Stimulated activated CD8-positive, alpha-beta memory T cell treated with anti-CD3 and anti-CD28 coated beads, Interleukin-7, amount 100 ng/mL, for 4 hours (primary cell): Measurements from ENCODE around the gene S1PR2.
"Not testable (repeated sequence)": the region's sequence is repeated elsewhere in the genome, so short reads cannot be mapped to it uniquely, and the experiment has no call there.

Source experiments
- DNase-seq, 2 donors: peaks; one replicate each; pipeline ENCODE4 v3.0.0-alpha.2; 2020; ENCODE audit warnings: low read depth in 2 of 2

S1PR2 gene

DNA sequence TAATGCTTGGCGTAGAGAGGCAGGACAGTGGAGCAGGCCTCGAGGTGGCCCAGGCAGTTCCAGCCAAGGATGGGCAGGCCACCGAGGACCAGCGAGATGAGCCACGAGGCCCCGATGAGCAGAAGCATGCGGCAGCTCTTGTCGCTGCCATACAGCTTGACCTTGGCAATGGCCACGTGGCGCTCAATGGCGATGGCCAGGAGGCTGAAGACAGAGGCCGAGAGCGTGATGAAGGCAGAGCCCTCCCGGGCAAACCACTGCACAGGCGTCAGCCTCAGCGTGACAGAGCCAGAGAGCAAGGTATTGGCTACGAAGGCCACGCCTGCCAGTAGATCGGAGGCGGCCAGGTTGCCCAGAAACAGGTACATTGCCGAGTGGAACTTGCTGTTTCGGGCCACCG is 6.8 kb downstream of the S1PR2 start:
- no peak for DNase-seq

DNA sequence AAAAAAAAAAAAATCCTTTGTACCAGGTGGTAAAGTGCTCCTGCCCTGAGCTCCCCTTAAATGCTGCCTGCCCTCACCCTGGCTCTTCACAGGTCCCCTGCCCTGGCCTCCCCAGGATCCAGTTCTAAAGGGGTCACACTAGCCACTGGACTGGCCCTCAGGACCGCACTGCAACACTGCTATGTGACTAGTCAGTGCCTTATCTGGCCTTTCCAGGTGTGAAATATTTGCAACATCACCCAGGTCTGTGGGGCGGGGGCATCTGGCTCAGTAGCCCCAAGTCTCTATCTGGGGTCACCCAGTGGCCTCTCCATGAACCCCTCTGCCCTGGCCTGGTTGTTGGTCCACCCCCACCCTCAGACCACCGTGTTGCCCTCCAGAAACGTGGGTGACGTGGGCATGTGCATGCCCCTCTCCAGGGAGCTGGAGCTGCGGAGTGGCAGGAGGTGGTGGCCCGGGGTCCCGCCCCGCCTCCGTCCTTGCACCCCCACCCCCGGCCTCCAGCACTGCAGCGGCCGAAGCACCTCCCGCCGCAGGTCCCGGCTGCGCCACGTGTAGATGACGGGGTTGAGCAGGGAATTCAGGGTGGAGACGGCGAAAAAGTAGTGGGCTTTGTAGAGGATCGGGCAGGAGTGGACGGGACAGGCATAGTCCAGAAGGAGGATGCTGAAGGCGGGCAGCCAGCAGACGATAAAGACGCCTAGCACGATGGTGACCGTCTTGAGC is 7.5 kb downstream of the S1PR2 start:
- DNase-seq: no peak

DNA sequence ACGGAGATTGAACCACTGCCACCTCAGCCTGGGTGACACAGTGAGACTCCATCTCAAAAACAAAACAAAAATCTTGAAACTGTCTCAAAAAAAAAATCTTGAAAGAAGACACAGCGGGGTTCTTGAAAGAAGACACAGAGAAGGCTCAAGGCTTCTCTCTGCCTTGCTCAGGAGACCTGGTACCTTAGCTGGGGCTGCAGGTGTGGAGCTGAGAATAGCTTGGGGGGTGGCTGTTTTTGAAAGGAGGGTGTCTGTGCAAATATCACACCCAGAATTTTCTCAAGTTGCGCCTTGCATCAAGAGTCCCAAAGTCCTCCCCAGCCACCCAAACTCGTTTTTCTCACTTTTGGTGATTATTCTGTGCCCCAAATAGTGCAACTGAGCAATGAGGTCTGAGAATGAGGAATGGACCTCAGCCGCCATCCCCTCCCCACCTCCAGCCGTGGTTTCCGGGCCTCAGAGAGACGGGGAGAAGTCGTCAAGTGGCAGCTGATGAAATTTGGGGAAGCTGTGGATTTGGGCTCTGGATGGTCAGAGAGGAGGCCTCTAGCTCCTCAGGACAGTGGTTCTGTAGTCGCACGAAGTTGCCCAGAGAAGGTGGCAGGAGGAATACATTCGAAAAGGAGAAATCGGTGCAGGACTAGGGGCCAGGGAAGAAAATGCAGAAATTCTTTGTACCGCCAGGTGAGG is 8.8 kb downstream of the S1PR2 start:
- DNase-seq: no peak

DNA sequence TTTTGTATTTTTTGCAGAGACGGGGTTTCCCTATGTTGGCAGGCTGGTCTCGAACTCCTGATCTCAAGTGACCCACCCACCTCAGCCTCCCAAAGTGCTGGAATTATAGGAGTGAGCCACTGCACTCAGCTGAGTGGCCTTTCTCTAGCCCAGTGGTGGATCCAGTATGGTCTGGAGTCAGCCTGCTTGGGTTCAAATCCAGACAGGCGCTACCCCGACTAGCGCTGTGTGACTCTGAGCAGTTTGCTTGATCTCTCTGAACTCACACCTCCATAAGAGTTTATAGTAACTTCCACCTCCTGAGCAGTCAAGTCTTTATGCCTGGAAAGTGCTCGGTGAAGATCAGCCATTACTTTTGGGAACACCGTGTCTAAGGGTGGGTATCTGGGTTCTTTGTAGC is 10.4 kb downstream of the S1PR2 start:
- DNase-seq: no peak

DNA sequence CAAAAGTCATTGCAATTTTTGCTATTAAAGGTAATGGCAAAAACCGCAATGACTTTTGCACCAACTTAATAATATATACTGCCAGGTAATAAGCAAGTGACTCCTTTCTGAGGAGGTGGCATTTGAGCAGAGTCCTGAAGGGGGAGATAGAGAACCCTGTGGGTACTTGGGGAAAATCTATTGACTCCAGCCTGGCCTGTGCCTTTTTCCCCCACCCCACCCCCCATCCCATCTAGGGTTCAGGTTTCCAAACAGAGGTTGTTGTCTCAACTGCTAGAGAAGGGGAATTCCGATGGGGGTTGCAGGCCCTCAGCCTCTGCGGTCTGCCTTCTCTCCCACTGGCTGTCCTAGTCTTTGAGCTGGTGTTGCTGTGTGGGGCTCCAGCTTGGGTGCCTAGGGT is 11.5 kb downstream of the S1PR2 start:
- peak in 1 of 2 donors; percentile 8 for DNase-seq

DNA sequence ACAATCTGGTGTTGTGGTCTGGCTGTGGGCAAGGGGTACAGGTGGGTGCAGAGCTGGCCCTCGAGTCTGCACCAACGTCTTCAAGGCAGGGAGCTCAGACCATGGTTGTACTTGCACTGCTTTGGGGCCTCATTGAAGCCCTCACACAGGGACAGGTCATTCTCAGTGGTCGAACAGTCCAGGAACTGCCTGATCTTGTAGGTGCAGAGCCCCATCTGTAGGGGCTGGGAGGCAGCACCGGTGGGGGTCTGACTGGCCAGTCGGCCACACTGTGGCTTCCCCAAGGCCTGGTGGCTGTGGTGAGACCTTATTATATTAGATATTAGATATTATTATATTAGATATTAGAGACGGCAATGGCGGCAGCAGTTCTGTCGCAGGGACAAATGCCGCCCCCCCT is 14.0 kb downstream of the S1PR2 start:
- DNase-seq: no peak

DNA sequence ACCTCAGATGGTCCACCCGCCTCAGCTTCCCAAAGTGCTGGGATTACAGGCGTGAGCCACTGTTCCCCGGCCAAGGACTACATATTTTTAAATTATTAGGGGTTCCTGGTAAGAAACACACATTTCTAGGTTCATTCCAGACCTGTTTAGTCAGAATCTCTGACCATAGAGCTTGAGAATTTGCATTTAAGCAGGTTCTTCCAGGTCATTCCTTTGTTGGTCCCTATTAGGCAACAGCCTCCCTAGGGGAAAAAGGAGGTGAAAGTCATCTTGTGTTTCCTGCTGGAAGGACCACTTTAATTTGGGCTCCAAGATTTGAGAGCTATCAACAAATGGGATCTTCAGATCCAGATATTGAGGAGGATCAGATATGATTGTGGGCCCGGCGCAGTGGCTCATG is 16.3 kb downstream of the S1PR2 start:
- DNase-seq: no peak

DNA sequence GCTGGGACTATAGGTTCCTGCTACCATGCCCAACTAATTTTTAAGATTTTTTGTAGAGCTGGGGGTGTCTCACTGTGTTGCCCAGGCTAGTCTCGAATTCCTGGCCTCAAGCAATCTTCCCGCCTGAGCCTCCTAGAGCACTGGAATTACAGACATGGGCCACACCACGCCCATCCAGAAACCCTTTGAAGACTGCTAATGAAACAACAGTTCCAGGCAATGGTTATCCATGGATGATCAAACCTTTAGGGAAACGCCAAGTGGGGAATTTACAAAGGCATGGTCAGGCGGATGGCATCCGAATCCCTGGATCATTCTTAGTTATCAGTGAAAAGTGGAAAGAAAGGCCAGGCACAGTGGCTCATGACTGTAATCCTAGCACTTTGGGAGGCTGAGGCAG is 19.4 kb downstream of the S1PR2 start:
- DNase-seq: no peak

DNA sequence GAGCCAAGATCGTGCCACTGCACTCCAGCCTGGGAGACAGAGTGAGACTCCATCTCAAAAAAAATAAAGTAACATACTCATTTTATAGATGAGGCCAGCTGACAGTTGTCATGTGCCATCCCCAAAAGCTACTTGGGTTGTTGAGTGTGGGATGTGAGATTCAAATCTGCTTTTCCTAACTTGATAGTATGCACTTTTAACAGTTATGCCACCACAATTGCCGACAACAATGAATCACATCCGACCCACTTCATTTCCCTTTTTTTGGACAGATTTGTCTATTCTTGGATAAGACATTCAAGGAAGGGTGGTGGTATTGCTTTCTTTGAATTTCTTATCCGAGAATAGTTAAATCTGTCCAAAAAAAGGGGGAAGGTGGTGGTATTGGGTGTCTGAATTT is 20.1 kb downstream of the S1PR2 start:
- DNase-seq: no peak

DNA sequence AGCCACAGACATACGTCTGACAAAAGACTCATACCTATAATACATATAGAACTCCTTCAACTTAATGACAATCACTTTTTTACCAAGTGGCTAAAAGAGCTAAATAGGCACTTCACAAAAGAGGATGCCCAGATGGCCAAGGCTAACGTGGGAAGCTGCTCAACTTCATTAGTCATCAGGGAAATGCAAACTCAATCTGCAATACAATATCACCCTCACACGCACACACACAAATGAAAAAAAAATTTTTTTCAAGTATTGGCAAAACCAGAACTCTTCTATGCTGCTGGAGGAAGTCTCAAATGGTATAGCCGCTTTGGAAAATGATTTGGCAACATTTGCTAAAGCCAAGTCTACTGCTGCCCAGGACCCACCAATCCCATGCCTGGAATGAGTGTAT is 21.8 kb downstream of the S1PR2 start:
- DNase-seq: no peak

DNA sequence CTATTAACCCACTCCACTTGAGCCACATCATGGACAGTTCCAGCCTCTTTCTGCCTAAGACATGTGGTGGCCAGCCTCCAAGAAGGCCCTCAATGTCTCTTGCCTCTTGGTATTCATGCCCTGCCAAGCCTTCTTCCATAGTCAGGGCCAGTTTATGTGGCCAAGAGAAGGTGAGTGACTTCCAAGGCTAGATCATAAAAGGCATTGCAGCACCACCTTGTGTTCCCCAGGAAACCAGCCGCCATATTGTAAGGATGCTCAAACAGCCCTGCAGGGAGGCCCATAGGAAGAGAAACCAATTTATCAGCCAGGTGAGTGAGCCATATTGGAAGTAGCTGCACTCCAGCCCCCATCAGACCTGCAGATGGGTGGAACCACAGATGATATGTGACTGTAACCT is 24.1 kb downstream of the S1PR2 start:
- DNase-seq: no peak

DNA sequence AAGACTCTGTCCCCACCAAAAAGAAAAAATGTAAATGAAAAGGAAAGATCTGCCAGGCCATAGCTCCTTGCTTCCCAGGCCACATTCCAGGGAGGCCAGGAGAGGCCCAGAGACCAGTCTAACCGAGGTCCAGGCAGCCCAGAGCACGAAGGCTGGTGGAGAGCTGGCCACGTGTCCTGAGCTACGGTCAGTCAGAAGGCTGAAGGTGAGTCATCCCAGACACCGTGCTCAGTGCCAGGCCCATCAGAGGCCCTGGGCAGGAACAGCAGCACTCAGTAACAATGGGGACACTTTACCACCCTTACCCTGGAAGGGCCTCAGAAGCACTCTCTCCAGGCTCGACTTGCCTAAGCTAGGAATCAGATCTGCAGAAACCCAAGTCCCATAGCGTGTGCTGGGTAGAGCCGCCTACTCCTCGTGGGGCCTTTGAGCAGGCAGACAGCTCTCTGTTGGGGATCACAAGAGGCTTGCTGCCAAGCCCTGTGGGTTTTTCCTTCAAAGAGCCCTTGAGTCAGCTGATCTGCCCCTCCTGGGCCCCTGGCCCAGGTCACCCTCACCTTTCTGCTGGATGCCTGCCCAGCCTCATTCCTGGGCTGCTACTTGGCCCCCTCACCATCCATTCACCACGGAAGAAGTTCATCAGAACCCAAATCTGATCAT is 24.8 kb downstream of the S1PR2 start:
- DNase-seq: no peak

DNA sequence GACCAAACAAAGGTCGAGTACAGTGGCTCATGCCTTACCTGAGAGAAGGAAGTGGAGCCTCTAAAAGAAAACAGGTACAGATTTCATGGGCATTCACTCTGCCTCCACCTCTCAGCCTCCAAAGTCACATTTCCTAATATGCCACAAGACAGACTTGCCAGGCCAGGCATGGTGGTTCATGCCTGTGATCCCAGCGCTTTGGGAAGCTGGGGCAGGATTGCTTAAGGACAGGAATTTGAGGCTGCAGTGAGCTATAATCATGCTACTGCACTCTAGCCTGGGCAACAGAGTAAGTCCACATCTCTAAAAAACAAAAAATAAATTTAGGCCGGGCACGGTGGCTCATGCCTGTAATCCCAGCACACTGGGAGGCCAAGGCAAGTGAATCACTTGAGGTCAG is 25.5 kb downstream of the S1PR2 start:
- no peak for DNase-seq

DNA sequence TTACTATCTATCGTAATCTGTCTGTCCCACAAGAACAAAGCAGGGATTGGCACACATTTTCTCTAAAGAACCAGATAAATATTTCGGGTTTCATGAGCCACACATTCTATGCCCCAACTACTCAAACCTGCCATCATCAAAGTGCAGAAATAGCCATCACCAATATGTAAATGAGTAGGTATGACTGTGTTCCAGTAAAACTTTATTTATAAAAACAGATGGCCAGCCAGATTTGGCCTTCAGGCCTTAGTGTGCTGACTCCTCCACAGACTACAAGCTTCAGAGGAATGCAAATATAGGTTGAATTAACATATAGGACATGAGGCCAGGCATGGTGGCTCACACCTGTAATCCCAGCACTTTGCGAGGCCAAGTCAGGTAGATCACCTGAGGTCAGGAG is 27.4 kb downstream of the S1PR2 start:
- DNase-seq: no peak

DNA sequence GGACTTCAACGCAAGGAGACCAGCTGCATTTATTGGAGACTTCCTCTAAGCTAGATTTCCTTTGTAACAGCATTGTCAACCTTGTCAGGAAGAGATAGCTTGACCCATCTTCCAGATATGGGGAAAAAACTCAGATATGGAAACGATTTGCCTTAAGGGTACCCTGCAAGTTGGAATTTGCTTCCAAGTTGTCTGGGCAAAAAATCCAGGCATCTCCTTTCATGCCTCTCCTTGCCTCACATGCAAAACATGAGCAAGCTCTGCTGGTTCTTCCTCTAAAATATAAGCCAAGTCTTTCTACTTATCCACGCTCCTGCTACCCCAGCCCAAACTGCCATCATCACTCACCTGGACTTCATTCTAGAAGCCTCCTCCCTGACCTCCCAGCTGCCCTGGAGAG is 30.0 kb downstream of the S1PR2 start:
- DNase-seq: no peak

DNA sequence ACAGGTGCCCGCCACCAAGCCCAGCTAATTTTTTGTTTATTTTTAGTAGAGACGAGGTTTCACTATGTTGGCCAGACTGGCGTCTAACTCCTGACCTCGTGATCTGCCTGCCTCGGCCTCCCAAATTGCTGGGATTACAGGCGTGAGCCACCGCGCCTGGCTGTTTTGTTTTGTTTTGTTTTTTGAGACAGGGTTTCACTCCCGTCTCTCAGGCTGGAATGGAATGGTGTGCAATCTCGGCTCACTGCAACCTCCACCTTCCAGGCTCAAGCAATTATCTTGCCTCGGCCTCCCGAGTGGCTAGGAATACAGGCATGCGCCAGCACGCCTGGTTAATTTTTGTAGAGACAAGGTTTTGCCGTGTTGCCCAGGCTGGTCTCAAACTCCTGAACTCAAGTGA is 31.0 kb downstream of the S1PR2 start:
- DNase-seq: not testable (repeated sequence)

DNA sequence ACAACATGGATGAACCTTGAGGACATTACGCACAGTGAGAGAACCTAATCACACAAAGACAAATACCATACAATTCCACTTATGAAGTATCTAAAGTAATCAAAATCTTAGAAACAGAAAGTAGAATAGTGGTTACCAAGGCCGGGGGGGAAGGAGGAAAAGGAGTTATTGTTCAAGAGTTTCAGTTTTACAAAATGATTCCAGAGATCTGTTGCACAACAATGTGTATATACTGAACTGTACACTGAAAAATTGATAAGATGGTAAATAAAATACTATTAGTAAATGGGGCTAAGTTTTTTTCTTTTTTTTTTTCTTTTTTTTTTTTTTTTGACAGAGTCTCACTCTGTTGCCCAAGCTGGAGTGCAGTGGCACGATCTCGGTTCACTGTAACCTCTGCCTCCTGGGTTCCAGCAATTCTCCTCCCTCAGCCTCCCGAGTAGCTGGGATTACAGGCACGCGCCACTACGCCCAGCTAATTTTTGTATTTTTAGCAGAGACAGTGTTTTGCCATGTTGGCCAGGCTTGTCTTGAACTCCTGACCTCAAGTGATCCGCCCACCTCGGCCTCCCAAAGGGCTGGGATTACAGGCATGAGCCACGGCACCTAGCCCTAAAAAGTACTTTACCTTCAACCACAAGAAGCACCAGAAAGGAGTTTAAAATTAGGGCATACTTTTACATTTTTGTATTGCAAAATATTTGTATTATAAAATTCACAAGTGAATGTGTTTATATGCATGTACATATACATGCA is 32.1 kb downstream of the S1PR2 start:
- not testable (repeated sequence) for DNase-seq

DNA sequence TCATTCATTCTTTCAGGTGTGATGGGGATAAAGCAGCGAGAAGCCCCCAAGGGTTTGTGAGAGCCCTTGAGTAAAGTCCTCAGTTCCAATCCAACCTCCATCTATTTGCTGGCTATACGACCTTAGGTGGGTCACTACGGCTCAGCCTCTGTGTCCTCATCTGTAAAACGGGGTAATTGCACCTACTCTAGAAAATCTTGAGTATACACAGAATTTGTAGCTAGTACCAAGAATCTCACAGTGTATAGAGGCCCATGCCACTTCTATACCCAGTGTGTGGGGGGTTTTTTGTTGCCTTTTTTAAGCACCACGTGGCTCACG is 36.0 kb downstream of the S1PR2 start:
- no peak for DNase-seq

DNA sequence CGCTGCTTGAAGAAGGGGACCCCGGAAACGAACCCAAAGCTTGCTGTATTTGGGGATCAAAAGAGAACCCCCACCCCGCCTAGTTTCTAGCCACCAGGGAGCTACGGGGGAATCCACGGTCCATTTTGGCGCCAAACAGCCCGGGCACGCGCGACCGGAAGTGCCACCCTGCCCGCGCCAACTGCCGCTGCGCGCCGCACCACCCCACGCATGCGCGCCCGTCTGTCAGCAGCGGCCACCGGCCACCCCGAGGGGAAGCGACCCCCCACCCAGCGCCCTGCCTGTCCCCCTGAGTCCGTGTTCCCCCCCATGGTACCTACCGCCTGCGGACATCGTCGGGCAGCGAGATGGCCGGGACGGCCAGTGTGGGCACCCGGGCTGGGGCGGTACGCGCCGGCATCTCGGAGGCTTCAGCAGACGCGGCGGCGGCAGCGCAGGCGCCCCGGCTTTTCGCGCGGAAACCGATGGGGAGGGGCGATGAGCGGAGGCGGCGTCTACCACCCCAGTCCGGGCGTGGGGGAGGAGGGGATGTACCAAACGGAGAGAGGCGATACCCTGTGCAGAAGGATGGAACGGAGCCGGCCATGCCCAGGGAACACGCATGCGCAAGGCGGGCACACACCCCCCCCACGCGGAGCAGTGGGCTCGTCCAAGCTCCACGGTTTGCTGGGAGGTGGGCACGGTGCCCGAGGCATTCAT is 36.5 kb downstream of the S1PR2 start, which contains the start of gene DNMT1:
TSS of gene DNMT1 (minus strand) at position 454 of the 699 bp plus-strand sequence. CDS start at position 400, 54 bp downstream.
- peak; percentile 94 to 96 for DNase-seq

DNA sequence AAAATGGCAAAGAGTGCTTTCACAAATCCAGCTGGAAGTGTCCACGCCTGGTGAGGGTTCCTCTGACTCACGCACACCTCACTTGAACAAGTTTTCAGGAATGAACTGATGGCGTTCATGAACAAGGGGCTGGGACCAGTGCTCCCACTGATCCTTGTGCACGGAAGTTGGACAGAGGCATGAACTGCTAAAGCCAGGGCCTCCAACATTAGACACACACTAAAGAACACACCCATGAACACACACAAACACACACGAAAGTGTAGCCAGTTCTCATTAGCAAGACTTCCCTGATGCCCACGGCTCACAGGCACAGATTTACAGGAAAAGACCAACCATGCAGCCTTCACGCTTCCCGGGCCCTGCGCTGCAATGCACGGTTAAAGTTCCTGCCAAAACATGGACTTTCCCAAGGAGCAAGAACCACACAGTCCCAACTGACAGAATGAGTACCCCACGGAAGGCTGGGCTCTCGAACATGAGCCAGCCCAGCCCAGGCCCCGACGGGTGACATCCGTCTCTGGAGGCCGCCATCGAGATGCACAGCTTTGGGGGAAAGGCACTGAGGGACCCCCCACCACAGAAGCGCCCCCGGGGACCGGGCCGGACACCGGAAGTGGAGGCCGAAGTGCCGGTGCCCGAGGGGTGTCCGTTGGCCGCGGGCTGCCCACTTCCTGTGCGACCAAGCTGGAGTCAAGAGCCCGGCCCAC is 37.2 kb downstream of the S1PR2 start:
- DNase-seq: peak in 1 of 2 donors; percentile 7

DNA sequence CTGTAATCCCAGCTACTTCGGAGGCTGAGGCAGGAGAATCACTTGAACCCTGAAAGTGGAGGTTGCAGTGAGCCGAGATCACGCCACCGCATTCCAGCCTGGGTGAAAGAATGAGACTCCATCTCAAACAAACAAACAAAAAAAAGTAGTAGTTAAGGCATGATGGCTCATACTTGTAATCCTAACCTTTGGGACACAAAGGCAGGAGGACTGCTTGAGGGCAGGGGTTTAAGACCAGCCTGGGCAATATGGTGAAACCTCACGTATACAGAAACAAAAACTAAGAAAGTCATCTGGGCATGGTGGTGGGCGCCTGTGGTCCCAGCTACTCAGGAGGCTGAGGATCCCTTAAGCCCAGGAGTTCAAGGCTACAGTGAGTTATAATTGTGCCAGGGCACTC is 38.2 kb downstream of the S1PR2 start:
- no peak for DNase-seq
